OCI-LY3 (cell line): ENCODE data around the gene CCDC9B.

Experiments used
- EZH2phosphoT487 ChIP-seq: fragments of 200-600 bp; shearing (Covaris generic); IDR thresholded peaks from 2 replicates; pipeline ENCODE4 v1.6.1; 2018; ENCODE audit warnings: antibody characterized with exemption, mixed run types, low read depth
- TF ChIP-seq, protein P1 (sequence below): fragments of 200-600, 300-600 bp; sonication (generic); IDR thresholded peaks from 2 replicates; pipeline ENCODE4 v1.5.1; 2014; ENCODE audit warnings: antibody characterized with exemption, low read length, low read depth

DNA sequence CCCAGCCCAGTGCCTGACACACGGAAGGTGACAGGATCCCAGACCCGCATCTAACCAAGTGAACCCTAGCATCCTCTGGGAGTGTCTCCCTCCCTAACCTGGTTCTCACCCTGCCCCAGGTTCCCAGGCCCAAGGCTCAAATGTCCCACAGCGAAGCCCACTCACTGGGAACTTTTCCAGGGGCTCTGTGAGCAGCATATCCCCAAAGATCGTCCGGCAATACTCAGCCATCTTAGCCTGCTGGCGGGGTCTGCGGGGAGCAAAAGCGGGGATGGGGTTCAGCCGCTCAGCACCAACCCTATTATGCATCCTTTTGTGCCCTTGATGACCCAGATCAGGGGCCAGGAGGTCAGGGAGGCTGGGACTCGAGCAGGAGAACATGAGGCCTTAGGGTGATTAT is 43.4 kb downstream of the CCDC9B start:
- TF ChIP-seq, protein P1, sequence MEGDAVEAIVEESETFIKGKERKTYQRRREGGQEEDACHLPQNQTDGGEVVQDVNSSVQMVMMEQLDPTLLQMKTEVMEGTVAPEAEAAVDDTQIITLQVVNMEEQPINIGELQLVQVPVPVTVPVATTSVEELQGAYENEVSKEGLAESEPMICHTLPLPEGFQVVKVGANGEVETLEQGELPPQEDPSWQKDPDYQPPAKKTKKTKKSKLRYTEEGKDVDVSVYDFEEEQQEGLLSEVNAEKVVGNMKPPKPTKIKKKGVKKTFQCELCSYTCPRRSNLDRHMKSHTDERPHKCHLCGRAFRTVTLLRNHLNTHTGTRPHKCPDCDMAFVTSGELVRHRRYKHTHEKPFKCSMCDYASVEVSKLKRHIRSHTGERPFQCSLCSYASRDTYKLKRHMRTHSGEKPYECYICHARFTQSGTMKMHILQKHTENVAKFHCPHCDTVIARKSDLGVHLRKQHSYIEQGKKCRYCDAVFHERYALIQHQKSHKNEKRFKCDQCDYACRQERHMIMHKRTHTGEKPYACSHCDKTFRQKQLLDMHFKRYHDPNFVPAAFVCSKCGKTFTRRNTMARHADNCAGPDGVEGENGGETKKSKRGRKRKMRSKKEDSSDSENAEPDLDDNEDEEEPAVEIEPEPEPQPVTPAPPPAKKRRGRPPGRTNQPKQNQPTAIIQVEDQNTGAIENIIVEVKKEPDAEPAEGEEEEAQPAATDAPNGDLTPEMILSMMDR = no peak
- TF ChIP-seq EZH2phosphoT487 = no peak
